GM19035 (cell line): ENCODE results near the gene NASP.

Source experiments
- ATAC-seq: cut with Tn5 transposase; IDR thresholded peaks from one replicate; pipeline ENCODE4 v1.9.1; 2021; ENCODE audit not compliant: unreplicated experiment

The NASP gene

DNA sequence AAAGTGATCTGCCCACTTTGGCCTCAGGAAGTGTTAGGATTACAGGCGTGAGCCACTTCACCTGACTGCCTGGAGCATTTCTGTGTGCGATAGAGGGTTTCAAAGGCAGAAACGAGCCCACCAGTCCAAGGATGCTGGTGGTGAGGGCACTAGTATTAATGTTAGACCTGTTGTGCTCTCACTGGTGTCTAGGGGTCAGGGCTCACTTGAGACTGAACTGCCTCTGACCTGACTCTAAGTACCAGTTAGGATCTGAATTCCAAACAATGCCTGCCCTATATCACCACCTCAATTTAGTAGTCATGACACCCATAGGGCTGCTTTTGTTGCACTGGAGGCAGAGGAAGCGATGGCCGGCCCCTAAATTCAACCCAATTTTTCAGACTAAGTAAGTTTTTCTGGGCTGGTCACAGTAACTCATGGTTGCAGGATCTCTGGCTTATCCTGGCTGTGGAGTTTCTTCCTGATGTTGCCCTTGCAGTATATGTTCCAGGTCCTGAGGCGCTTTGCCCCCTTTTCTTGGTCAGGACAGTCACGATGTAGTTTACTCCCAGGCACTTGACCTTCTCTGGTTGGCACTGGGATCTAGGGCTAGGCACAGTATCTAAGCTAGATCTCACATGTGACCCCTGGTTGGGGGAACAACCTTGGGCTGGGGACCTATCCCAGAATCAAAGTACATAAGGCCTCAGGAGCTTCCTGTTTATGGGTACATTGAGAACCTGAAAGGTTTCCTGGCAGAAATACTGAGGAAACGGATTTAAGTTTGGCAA, 35.5 kb downstream of the NASP start:
- ATAC-seq, result no peak

- no peak for ATAC-seq
Observed at GRCh38 chr1:45620588-45621500, 37.0 kb downstream of the NASP start.

DNA sequence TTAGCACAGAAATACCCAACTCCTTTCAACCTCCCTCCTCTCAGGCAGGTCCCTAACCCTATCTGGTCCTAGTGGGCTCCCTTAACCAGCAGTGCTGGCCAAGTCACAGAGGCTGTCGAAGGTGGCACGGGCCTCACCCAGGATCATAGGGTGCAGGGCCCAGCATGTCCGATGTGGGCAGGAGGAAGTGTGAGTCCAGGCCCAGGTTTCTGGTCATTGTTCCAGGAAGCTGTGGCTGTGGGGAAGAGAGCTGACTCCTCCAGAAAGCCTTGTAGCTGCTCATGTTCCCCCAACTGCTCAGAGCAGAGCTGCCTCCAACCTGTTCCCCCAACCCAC, 37.6 kb downstream of the NASP start:
- ATAC-seq, result no peak

DNA sequence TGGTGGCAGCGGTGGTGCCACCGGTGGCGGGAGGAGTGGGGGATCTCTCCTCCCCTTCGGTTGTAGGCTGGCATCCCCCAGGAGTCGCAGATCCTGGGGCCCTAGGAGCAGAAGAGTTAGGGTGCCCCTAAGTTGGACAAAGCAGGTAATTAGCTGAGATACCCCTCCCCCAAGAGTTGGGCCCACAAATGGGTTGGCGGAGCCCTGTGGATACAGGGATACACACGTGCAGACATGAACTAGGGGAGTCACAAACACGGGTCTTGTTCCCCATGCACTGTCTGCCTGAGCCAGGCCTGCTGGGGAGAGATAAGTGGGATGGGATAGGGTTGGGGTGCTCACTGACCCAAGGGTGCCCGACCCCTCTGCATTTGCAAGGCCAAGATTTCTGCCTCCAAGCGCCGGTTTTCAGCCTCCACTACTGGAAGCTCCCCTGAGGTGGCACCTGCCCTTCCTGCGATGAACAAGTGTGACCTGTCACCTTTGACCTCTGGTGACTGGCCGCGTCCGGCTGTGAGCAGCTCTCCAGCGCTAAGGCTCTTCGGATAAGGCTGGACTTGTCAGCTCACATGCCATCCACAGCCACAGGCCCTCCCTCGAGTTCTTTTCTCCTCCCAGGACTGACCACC, 38.2 kb downstream of the NASP start:
- ATAC-seq, result no peak

DNA sequence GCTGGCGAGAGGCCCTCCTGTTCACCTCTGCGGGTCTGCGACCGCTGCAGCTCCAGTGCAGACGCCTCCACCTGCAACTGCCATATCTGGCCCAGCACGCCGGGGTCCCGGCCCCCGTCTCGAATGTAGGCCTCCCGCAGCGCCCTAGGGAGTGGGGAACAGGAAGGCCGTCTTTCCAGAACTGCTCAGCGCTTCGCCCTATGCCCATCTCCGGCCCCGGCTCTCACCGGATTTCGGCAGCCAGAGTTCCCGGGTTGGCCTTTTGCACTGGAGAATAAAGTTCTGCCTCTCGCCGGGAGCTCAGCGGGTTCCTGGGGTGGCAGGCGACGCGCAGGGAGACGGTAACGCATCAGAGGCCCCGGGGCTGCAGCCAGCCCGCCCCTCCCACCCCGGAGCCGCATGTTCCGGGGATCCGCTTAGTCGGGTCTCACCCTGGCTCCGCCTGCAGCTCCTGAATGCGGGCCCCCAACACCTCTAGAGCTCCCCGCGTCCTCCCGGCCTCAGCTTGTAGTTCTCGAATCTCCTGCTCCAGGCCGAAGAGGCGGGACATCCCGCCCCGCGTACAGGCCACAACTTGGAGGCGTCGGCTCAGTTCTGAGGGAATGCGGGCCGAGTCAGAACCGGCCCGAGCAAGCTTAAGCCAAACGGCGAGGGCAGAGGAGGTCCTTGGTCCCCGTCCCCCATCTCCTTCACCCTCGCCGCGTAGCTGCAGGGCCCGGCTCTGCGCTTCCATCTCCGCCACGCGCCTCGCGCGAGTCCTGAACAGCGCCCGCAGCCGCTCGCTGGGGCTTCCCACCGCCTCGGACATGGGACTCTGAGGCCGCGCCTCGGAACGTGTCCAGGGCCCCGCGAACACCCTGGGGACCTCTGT, 38.9 kb downstream of the NASP start:
- ATAC-seq, result no peak

GRCh38 chr1:45623972-45624371, 40.1 kb downstream of the NASP start, which contains the start of gene CCDC17:
Gene CCDC17, minus strand, starts transcription at chr1:45624054. Its CDS starts 145 bp downstream, at chr1:45623909.
- no peak for ATAC-seq

DNA sequence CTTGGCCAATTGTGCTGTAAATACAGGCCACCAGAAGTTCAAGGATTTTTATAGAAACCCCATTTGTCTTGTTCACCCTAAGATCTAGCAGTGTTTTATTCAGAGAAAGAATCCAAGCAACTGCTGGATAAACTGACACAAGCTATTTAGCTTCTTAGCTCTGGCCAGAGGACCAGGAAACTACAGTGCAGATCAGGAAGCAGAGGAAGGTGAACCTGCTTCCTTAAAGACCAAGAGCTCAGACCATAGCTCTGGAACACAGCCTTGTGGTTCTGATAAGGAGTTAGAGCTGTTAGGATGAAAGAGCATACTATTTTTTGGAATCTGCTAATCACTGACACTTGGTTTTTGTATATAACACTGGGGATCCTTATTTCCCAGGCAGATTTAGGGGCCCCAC, 45.2 kb downstream of the NASP start:
- no peak for ATAC-seq

DNA sequence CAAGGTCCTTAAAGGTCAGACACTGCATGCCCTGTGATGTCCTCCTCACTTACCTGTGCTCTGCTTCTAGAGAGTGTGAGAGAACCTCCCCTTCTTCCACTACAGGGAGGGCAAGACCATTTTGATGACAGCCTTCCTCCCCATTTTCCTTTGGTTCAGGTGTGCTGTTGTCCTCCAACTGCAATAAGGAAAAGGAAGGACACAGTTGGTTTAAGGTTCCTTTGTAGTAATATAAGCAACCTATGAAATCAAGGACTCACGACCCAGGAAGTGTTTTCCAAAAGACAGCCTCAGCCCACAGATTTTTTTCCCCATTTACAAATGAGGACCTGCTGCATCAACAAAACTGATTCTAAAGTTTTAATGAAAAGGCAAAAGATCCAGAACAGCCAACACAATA, 46.6 kb downstream of the NASP start:
- no peak for ATAC-seq

DNA sequence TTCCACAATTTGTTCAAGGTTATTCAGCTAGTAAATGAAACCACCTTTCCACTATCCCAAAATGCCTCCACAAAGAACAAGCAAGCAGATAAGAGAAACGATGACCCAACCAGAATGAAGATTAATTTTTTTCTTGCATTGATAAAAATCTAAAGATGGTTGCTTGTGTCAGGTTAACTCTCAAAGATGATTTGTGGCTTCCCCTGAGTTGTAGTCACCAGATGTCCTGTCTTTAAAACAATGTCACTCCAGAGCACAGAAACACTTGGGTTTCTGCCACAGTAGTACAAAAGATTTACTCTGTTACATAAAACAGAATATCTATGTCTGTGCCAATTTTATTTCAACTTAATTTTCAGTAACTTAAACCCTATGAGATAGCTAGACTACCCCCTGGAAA, 51.4 kb downstream of the NASP start:
- ATAC-seq, result no peak

DNA sequence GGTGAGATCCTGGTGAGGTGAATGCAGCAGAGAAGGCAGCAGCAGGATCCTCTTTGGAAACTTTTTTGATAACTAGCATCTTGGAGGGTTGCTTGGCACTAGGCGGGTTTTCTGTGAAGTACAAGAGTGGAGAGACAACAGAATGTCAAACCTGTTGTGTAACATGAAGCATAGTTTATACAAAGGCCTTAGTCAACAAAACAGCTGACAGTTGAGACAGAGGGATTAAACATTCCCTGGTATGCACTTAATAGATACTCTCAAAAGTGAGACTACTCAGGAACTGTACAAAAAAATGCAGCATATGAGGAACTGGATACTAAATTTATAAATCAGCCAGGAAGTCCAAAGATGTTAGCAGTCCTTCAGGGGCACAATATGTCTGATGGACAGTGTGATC, 56.5 kb downstream of the NASP start:
- ATAC-seq, result no peak

- ATAC-seq, result no peak
Observed at GRCh38 chr1:45643321-45643720, 59.5 kb downstream of the NASP start.

- no peak for ATAC-seq
Observed at GRCh38 chr1:45643978-45644377, 60.1 kb downstream of the NASP start.

DNA sequence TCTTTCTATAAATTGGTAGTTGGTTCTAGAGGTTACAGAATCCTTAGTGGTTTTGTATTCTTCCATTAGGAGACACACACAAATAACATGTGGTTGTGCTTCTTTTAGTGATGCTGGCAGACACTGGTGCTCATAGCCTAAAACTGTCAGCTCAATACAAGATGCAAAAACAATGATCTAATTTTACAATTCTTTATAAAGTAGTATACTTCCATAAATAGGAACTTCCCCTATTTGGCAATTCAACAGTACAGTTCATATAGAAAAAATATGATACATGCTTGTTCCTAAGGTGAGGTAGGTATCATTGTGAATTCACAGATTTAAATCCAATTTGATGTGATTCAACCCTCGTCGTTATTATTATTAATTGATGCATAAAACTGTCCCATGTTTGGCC, 60.8 kb downstream of the NASP start:
- ATAC-seq, result no peak

GRCh38 chr1:45647248-45648021, 63.6 kb downstream of the NASP start:
- no peak for ATAC-seq

DNA sequence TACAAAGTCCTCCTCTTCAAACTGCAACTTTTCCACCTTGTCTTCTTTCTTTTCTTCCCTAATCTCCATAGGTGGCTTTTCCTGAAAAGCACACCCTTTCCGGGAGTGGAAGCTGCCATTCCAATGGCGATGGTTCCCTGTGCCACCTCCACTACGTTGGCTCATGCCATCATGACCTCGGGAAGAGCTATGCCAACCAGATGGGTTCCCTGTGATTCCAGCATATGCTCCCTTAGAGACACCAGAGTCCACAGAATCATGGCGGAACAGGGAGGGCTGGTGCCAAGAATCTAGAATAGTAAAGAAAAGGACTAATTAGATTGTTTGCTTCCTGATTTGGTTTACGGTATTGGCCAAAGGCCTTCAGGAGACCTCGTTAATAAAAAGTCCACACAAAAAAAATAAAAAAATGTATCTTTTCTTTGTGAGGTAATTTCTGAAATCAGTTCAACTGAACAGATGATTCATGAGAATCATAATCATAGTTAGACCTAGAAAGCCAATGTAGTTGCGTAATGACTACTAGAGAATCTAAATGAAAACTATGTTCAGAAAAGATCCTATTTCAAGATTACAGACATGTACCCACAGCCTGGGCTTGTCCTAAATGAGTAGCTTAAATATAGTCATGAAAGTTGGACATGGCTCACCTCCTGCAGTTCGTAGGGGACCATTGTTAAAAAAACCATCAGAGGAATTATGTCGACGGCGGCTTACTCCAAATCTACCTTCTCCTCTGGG, 70.9 kb downstream of the NASP start:
- no peak for ATAC-seq

DNA sequence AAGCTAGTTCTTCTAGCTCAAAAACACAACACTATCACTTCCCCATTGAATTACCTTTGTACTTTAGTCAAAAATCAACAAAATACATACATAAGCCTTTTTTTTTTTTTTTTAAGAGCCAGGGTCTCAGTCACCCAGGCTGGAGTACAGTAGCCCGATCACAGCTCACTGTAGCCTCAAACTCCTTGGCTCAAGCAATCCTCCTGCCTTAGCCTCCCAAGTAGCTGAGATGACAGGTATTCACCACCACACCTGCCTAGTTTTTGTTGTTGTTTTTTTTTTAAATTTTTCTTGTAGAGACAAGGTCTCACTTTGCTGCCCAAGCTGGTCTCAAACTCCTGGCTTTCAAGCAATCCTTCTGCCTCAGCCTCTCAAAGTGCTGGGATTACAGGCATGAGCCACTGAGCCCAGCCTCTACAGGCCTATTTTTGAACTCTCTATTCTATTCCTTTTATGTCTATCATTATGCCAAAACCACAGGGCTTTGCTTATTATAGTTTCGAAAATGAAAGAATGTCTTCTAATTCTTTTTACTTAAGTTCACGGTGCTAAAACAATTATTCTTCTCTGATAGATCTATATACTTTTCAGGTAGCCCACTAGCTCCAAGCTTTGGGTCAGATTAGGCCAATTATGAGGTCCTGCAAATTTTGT, 72.9 kb downstream of the NASP start:
- ATAC-seq, result no peak

DNA sequence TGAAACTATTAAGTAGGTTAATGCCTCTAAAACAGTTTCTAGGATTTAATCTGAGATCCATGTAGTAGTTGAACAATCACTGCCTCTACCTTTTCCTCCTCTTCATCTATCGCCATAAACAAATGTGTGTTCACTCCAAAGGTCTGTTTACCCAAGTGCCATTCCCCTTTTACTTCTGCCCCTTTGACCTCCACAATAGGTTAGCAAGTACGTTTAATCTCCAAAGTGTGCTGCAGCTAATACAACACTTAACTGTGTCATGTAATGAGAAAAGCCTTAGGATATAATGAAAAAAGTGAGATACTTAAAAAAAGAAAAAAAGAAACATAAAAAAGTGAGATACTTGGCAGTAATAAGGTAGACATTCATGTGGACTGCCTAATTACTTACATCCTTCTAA, 74.3 kb downstream of the NASP start:
- no peak for ATAC-seq

GRCh38 chr1:45659222-45659621, 75.4 kb downstream of the NASP start:
- no peak for ATAC-seq

DNA sequence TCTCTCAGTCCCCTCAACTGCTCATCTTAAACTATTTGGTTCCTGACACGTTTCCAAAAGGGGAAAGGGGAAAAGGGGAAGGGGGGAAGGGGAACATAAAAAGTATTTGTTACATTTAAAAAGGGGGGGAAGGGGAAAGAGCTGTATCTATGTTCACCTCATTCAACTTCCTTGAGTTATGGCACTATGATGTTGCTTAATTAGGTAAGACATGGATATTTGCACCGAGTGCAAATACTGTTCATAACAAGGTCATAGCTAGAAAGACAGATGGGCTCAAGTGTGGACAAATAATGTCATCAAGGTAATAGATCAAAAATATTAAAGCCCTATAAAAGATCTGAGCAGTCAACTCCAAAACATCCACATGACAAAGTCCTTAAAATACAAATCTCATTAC, 76.5 kb downstream of the NASP start:
- ATAC-seq, result no peak
